HEK293 (cell line): ENCODE data around the gene SNAI1.

Experiments used
- CTCF ChIA-PET: fragments of 350-600 bp; formaldehyde crosslinking; extraction: SDS; loops from one replicate; lab custom pipeline; 2021; ENCODE audit warnings: antibody characterized with exemption; lab: Yijun Ruan, JAX
- POLR2A ChIA-PET: fragments of 300-600 bp; formaldehyde crosslinking; extraction: SDS; loops from one replicate; lab custom pipeline; 2020; ENCODE audit warnings: antibody characterized with exemption, inconsistent platforms; lab: Yijun Ruan, JAX
- H3K27ac ChIP-seq: fragments of 200-500 bp; sonication (Bioruptor generic); 2 replicates; pipeline ENCODE4 v1.5.1; 2014; ENCODE audit warnings: low read depth, low read length, control low read depth, inconsistent platforms; ENCODE audit errors: extremely low read depth
- H3K36me3 ChIP-seq, 2 experiments: fragments of 200-500 bp in 1 of 2; sonication (Bioruptor generic) in 1 of 2; 1 replicate in 1 of 2; 2 replicates in 1 of 2; pipeline ENCODE4 v1.5.1; 2014 to 2017; ENCODE audit warnings: inconsistent platforms in 2 of 2, low read length in 2 of 2; ENCODE audit not compliant: control insufficient read depth in 2 of 2, insufficient read depth in 1 of 2
- H3K4me1 ChIP-seq: fragments of 200-500 bp; sonication (Bioruptor generic); 2 replicates; pipeline ENCODE4 v1.5.1; 2014; ENCODE audit warnings: mild to moderate bottlenecking, low read length, inconsistent platforms; ENCODE audit not compliant: control insufficient read depth, insufficient read depth
- H3K4me3 ChIP-seq: 2 replicates; pipeline ENCODE4 v1.5.1; 2011; ENCODE audit warnings: low read depth, mild to moderate bottlenecking, control low read depth, low read length, moderate library complexity
- H3K9me3 ChIP-seq: fragments of 200-500 bp; sonication (Bioruptor generic); 2 replicates; pipeline ENCODE4 v1.5.1; 2014; ENCODE audit warnings: low read depth, low read length, inconsistent platforms; ENCODE audit not compliant: control insufficient read depth, insufficient read depth
- EGR2 ChIP-seq: fragments of 450-650 bp; formaldehyde crosslinking; IDR thresholded peaks from 2 replicates; pipeline ENCODE4 v1.5.1; 2016; ENCODE audit warnings: low read depth, missing biosample characterization, missing genetic modification characterization
- GLI4 ChIP-seq: fragments of 450-650 bp; formaldehyde crosslinking; IDR thresholded peaks from 2 replicates; pipeline ENCODE4 v1.5.1; 2016; ENCODE audit warnings: missing biosample characterization, missing genetic modification characterization
- IKZF3 ChIP-seq: fragments of 450-650 bp; IDR thresholded peaks from 2 replicates; pipeline ENCODE4 v1.5.0; 2018; ENCODE audit warnings: missing biosample characterization, mild to moderate bottlenecking, missing genetic modification characterization, moderate library complexity
- KLF1 ChIP-seq: fragments of 450-650 bp; formaldehyde crosslinking; IDR thresholded peaks from 2 replicates; pipeline ENCODE4 v1.5.1; 2016; ENCODE audit warnings: missing biosample characterization, missing genetic modification characterization
- SCRT2 ChIP-seq: fragments of 450-650 bp; formaldehyde crosslinking; IDR thresholded peaks from 2 replicates; pipeline ENCODE4 v1.5.1; 2016; ENCODE audit warnings: missing biosample characterization, missing genetic modification characterization
- TRIM28 ChIP-seq: IDR thresholded peaks from 2 replicates; pipeline ENCODE4 v1.6.1; 2011; ENCODE audit warnings: low read length, control low read depth, borderline replicate concordance
- ZFHX2 ChIP-seq: fragments of 450-650 bp; formaldehyde crosslinking; conservative IDR thresholded peaks from 2 replicates; pipeline ENCODE4 v1.5.1; 2016; ENCODE audit warnings: missing biosample characterization, missing genetic modification characterization
- ZIC2 ChIP-seq: fragments of 450-650 bp; formaldehyde crosslinking; IDR thresholded peaks from 2 replicates; pipeline ENCODE4 v1.5.1; 2016; ENCODE audit warnings: missing biosample characterization, missing genetic modification characterization
- ZNF121 ChIP-seq: fragments of 450-650 bp; formaldehyde crosslinking; IDR thresholded peaks from 2 replicates; pipeline ENCODE4 v1.5.1; 2016; ENCODE audit warnings: missing biosample characterization, missing genetic modification characterization
- ZNF146 ChIP-seq: fragments of 450-650 bp; formaldehyde crosslinking; IDR thresholded peaks from 2 replicates; pipeline ENCODE4 v1.5.1; 2016; ENCODE audit warnings: missing biosample characterization, missing genetic modification characterization
- ZNF155 ChIP-seq: fragments of 450-650 bp; formaldehyde crosslinking; IDR thresholded peaks from 2 replicates; pipeline ENCODE4 v1.5.1; 2016; ENCODE audit warnings: missing biosample characterization, missing genetic modification characterization
- ZNF19 ChIP-seq: fragments of 450-650 bp; formaldehyde crosslinking; IDR thresholded peaks from 2 replicates; pipeline ENCODE4; 2016; ENCODE audit warnings: missing biosample characterization, missing genetic modification characterization, low read depth
- ZNF600 ChIP-seq: fragments of 450-650 bp; formaldehyde crosslinking; IDR thresholded peaks from 2 replicates; pipeline ENCODE4 v1.5.1; 2016; ENCODE audit warnings: missing biosample characterization, missing genetic modification characterization
- ZNF692 ChIP-seq: fragments of 450-650 bp; formaldehyde crosslinking; IDR thresholded peaks from 2 replicates; pipeline ENCODE4 v1.5.1; 2016; ENCODE audit warnings: missing biosample characterization, missing genetic modification characterization
- ZSCAN23 ChIP-seq: fragments of 450-650 bp; formaldehyde crosslinking; IDR thresholded peaks from 2 replicates; pipeline ENCODE4 v1.5.1; 2016; ENCODE audit warnings: missing biosample characterization, missing genetic modification characterization

The SNAI1 gene

GRCh38 chr20:50027611-50028105 is 44.9 kb downstream of the SNAI1 start:
- peak; percentile 33; the same call in 1 of the 2 replicates for TF ChIP-seq SCRT2 (tag by site-specific recombination)
- TF ChIP-seq ZIC2 (tag by site-specific recombination): 0 out of 2 replicates have a peak, but pooled peaks have one; percentile 7
- TF ChIP-seq ZNF19 (tag by site-specific recombination): no peak
- no peaks in the 10 kb centered on the region for H3K36me3 ChIP-seq
- H3K9me3 ChIP-seq: no peaks in the 10 kb centered on the region
- H3K27ac ChIP-seq: no peak overlapping the region
- ChIA-PET POLR2A (no interaction called here), CTCF (no interaction called here)
- H3K4me1 ChIP-seq: no peaks in the 10 kb centered on the region
- no peak overlapping the region for H3K4me3 ChIP-seq

- Histone ChIP-seq H3K4me1 (no peaks in the 10 kb centered on the region), H3K9me3 (no peaks in the 10 kb centered on the region), H3K4me3 (no peak overlapping the region), H3K27ac (no peak overlapping the region), H3K36me3 (no peaks in the 10 kb centered on the region)
- ChIA-PET CTCF (no interaction called here), POLR2A (interaction anchor here (0.6 kb wide), 1 partner anchor 42 kb away, joined by 3 read pairs; no protein-coding TSS in a partner anchor)
- TF ChIP-seq TRIM28 (no peak), EGR2 (tag by site-specific recombination) (peak; percentile 52), ZSCAN23 (no peak), IKZF3 (tag by site-specific recombination) (no peak), KLF1 (tag by site-specific recombination) (peak; percentile 98), ZFHX2 (tag by site-specific recombination) (0 out of 2 replicates have a peak, but pooled peaks have one; percentile 15)
These were observed 46.4 kb downstream of the SNAI1 start for GRCh38 chr20:50029083-50029696.

- H3K4me1 ChIP-seq: no peaks in the 10 kb centered on the region
- no peaks in the 10 kb centered on the region for H3K36me3 ChIP-seq
- no peak overlapping the region for H3K27ac ChIP-seq
- POLR2A ChIA-PET: interaction anchor here (0.6 kb wide), 1 partner anchor 24 kb away, joined by 3 read pairs; no protein-coding TSS in a partner anchor
- H3K4me3 ChIP-seq: no peak overlapping the region
- CTCF ChIA-PET: no interaction called here
- TF ChIP-seq ZNF600 (peak; percentile 33; the same call in 1 of the 2 replicates), ZNF155 (no peak), GLI4 (tag by site-specific recombination) (no peak), ZNF146 (tag by site-specific recombination) (no peak)
- no peaks in the 10 kb centered on the region for H3K9me3 ChIP-seq
These were observed 47.1 kb downstream of the SNAI1 start for GRCh38 chr20:50029697-50030461.

- Histone ChIP-seq H3K9me3 (no peaks in the 10 kb centered on the region), H3K27ac (no peak overlapping the region), H3K4me1 (no peaks in the 10 kb centered on the region), H3K4me3 (no peak overlapping the region), H3K36me3 (no peaks in the 10 kb centered on the region)
- POLR2A ChIA-PET: no interaction called here
- CTCF ChIA-PET: no interaction called here
- TF ChIP-seq ZNF121 (tag by site-specific recombination) (peak; percentile 71), ZNF692 (tag by site-specific recombination) (no peak)
These were observed 50.3 kb downstream of the SNAI1 start for GRCh38 chr20:50032955-50033666.
